Measurements from ENCODE around the gene ALKBH4.

- no peak for TF ChIP-seq POLR2A (IDR thresholded peaks at IDR 0.05)
- TF ChIP-seq CTCF (IDR thresholded peaks at IDR 0.05), result no peak
- no peak for TF ChIP-seq POLR2AphosphoS5 (IDR thresholded peaks at IDR 0.05)
These were observed 51.6 kb downstream of the ALKBH4 start for GRCh38 chr7:102413091-102413490.

All from suprapubic skin (tissue), 4 donors.